OCI-LY3 (cell line): ENCODE measurements around the gene ADGRG6.
"Not testable (repeated sequence)": the region's sequence is repeated elsewhere in the genome, so short reads cannot be mapped to it uniquely, and the experiment has no call there.

Experiments used
- H2AFZ ChIP-seq: fragments of 200-600, 300-600 bp; shearing (Covaris generic); 2 replicates; pipeline ENCODE4 v1.6.0; 2014; ENCODE audit warnings: antibody characterized with exemption, low read depth, low read length
- H3K27ac ChIP-seq: fragments of 200-600, 300-600 bp; sonication (generic); 2 replicates; pipeline ENCODE4 v1.5.1; 2014; ENCODE audit warnings: mild to moderate bottlenecking, low read length, moderate library complexity, mixed read lengths
- H3K27me3 ChIP-seq: fragments of 200-600, 300-600 bp; sonication (generic); 2 replicates; pipeline ENCODE4 v1.6.1; 2014; ENCODE audit warnings: low read depth, low read length, mixed read lengths
- H3K36me3 ChIP-seq: fragments of 200-600, 300-600 bp; sonication (generic); replicated peaks from 2 replicates; pipeline ENCODE3; 2014; ENCODE audit warnings: low read depth, low read length, mixed read lengths
- H3K4me1 ChIP-seq: fragments of 300-600, 200-600 bp; sonication (generic); 2 replicates; pipeline ENCODE4 v1.6.1; 2014; ENCODE audit warnings: low read length, mixed read lengths
- H3K4me2 ChIP-seq: fragments of 200-600, 300-600 bp; sonication (generic); 2 replicates; pipeline ENCODE4 v1.6.1; 2014; ENCODE audit warnings: low read length, mixed read lengths
- H3K4me3 ChIP-seq: fragments of 300-600, 200-600 bp; sonication (generic); 2 replicates; pipeline ENCODE4 v1.5.1; 2014; ENCODE audit warnings: antibody characterized with exemption, mild to moderate bottlenecking, low read length, moderate library complexity
- H3K79me2 ChIP-seq: fragments of 300-600, 200-600 bp; shearing (Covaris generic); 2 replicates; pipeline ENCODE4 v1.6.1; 2014; ENCODE audit warnings: mild to moderate bottlenecking, low read length, mixed read lengths
- H3K9ac ChIP-seq: fragments of 300-600, 200-600 bp; shearing (Covaris generic); 2 replicates; pipeline ENCODE4 v1.6.0; 2014; ENCODE audit warnings: mild to moderate bottlenecking, low read length, moderate library complexity
- H3K9me3 ChIP-seq: fragments of 200-600, 300-600 bp; shearing (Covaris generic); 2 replicates; pipeline ENCODE4 v1.6.1; 2014; ENCODE audit warnings: low read length, mixed read lengths; ENCODE audit not compliant: insufficient read depth
- H4K20me1 ChIP-seq: fragments of 200-600, 300-600 bp; sonication (generic); 2 replicates; pipeline ENCODE4 v1.6.1; 2016; ENCODE audit warnings: low read length, mixed read lengths; ENCODE audit not compliant: insufficient read depth
- EZH2phosphoT487 ChIP-seq: fragments of 200-600 bp; shearing (Covaris generic); IDR thresholded peaks from 2 replicates; pipeline ENCODE4 v1.6.1; 2018; ENCODE audit warnings: antibody characterized with exemption, mixed run types, low read depth
- TF ChIP-seq, protein P1 (sequence below): fragments of 200-600, 300-600 bp; sonication (generic); IDR thresholded peaks from 2 replicates; pipeline ENCODE4 v1.5.1; 2014; ENCODE audit warnings: antibody characterized with exemption, low read length, low read depth

ADGRG6 gene

DNA sequence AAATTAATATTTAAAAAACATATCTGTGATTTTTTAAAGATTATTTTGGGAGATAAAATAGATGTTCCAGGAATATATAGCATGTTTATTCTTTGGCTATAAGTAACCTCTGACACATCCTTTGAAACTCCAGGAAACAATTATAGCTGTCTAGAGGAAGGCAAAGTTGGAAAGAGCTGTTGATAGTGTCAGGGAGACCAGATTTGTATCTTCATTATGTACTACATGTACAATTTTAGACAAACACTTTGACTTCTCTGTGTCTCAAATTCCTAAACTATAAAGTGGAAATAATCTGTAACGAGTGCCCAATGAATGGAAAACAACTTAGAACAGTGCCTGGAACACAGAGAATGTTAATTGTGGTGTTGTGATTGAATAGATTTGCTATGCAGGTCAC is 25.6 kb upstream of the ADGRG6 start:
- no peak overlapping the region for H3K4me2 ChIP-seq
- peaks cover 4% of the 10 kb centered on the region; the same call in 1 of the 2 replicates for H3K4me1 ChIP-seq
- H3K27me3 ChIP-seq: no peaks in the 10 kb centered on the region
- no peak overlapping the region for H3K4me3 ChIP-seq
- no peaks in the 10 kb centered on the region for H3K9me3 ChIP-seq
- no peak overlapping the region for H3K9ac ChIP-seq
- no peak overlapping the region for H2AFZ ChIP-seq
- H3K36me3 ChIP-seq: no peaks in the 10 kb centered on the region
- no peaks in the 10 kb centered on the region for H3K79me2 ChIP-seq
- H4K20me1 ChIP-seq: no peaks in the 10 kb centered on the region
- no peak for TF ChIP-seq EZH2phosphoT487
- TF ChIP-seq, protein P1, sequence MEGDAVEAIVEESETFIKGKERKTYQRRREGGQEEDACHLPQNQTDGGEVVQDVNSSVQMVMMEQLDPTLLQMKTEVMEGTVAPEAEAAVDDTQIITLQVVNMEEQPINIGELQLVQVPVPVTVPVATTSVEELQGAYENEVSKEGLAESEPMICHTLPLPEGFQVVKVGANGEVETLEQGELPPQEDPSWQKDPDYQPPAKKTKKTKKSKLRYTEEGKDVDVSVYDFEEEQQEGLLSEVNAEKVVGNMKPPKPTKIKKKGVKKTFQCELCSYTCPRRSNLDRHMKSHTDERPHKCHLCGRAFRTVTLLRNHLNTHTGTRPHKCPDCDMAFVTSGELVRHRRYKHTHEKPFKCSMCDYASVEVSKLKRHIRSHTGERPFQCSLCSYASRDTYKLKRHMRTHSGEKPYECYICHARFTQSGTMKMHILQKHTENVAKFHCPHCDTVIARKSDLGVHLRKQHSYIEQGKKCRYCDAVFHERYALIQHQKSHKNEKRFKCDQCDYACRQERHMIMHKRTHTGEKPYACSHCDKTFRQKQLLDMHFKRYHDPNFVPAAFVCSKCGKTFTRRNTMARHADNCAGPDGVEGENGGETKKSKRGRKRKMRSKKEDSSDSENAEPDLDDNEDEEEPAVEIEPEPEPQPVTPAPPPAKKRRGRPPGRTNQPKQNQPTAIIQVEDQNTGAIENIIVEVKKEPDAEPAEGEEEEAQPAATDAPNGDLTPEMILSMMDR: no peak
- H3K27ac ChIP-seq: no peak overlapping the region

- H3K4me3 ChIP-seq: no peak overlapping the region
- no peak overlapping the region for H3K9ac ChIP-seq
- peaks cover 2% of the 10 kb centered on the region; the same call in 1 of the 2 replicates for H3K4me1 ChIP-seq
- no peaks in the 10 kb centered on the region for H3K79me2 ChIP-seq
- no peak overlapping the region for H2AFZ ChIP-seq
- H4K20me1 ChIP-seq: no peaks in the 10 kb centered on the region
- TF ChIP-seq, protein P1: no peak
- no peak for TF ChIP-seq EZH2phosphoT487
- no peak overlapping the region for H3K4me2 ChIP-seq
- no peaks in the 10 kb centered on the region for H3K9me3 ChIP-seq
- no peak overlapping the region for H3K27ac ChIP-seq
- no peaks in the 10 kb centered on the region for H3K36me3 ChIP-seq
- H3K27me3 ChIP-seq: no peaks in the 10 kb centered on the region
Measured at GRCh38 chr6:142279350-142280180, 22.2 kb upstream of the ADGRG6 start.

GRCh38 chr6:142280265-142280664 is 21.5 kb upstream of the ADGRG6 start:
- H3K79me2 ChIP-seq: no peaks in the 10 kb centered on the region
- H2AFZ ChIP-seq: no peak overlapping the region
- H4K20me1 ChIP-seq: no peaks in the 10 kb centered on the region
- TF ChIP-seq, protein P1: no peak
- TF ChIP-seq EZH2phosphoT487: no peak
- no peak overlapping the region for H3K4me2 ChIP-seq
- H3K27me3 ChIP-seq: no peaks in the 10 kb centered on the region
- H3K36me3 ChIP-seq: no peaks in the 10 kb centered on the region
- H3K9ac ChIP-seq: no peak overlapping the region
- H3K9me3 ChIP-seq: no peaks in the 10 kb centered on the region
- H3K4me3 ChIP-seq: no peak overlapping the region
- no peaks in the 10 kb centered on the region for H3K4me1 ChIP-seq
- H3K27ac ChIP-seq: no peak overlapping the region

DNA sequence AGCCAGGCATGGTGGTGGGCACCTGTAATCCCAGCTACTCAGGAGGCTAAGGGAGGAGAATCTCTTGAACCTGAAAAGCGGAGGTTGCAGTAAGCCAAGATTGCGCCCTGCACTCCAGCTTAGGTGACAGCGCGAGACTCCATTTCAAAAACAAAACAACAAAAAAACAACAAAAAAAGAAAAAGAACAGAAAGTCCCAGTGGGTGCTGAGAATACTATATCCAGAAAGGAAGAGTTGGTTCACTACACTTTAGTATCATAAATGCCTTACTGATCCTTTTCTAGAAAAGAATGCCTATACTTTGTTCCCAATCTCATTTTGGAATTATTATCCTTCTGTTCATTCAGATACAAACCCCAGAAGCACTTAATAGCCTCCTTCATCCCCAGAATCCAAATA is 20.9 kb upstream of the ADGRG6 start:
- no peak overlapping the region for H3K4me2 ChIP-seq
- no peaks in the 10 kb centered on the region for H4K20me1 ChIP-seq
- H3K79me2 ChIP-seq: no peaks in the 10 kb centered on the region
- H2AFZ ChIP-seq: no peak overlapping the region
- no peaks in the 10 kb centered on the region for H3K4me1 ChIP-seq
- H3K36me3 ChIP-seq: no peaks in the 10 kb centered on the region
- no peaks in the 10 kb centered on the region for H3K9me3 ChIP-seq
- H3K9ac ChIP-seq: no peak overlapping the region
- no peaks in the 10 kb centered on the region for H3K27me3 ChIP-seq
- TF ChIP-seq, protein P1: no peak
- no peak for TF ChIP-seq EZH2phosphoT487
- H3K4me3 ChIP-seq: no peak overlapping the region
- no peak overlapping the region for H3K27ac ChIP-seq

- not testable (repeated sequence) for H3K79me2 ChIP-seq, H3K27me3 ChIP-seq, H2AFZ ChIP-seq, H3K4me1 ChIP-seq, H3K27ac ChIP-seq, H3K9ac ChIP-seq, H3K36me3 ChIP-seq, H3K4me3 ChIP-seq, H3K9me3 ChIP-seq, H3K4me2 ChIP-seq, H4K20me1 ChIP-seq
Measured at GRCh38 chr6:142283138-142283537, 18.7 kb upstream of the ADGRG6 start.
